ENCODE data around the gene ADGRB2.

DNA sequence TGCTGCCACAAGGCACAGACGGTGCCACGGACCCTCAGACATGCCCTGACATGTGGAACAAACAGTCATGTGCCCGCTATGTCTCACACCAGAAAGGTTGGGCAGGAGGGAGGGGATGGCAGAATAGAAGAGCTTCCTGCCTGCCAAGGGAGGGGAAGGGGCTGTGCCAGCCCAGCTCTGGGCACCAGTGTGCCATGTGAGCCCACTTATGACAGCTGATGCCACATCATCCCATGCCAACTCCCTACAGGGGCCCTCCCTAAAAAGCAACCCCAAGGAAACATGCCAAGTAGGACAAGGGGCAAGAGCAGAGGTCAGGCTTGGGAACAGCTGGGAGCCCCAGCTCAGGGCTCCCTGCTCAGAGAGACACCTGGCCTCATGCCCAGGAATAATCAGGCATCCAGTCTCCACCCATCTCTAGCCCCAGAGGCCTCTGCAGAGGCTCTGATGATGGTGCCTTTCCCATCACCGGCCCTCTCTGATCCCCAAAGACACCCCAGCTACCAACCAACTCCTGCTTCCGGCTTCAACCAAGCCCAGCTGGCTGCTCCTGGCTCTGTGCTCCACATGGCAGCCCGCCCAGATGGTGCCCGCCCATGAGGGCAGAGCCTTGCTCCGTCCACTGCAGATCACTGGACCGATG lies 10.3 kb downstream of the ADGRB2 start:
- TF ChIP-seq, protein P1, sequence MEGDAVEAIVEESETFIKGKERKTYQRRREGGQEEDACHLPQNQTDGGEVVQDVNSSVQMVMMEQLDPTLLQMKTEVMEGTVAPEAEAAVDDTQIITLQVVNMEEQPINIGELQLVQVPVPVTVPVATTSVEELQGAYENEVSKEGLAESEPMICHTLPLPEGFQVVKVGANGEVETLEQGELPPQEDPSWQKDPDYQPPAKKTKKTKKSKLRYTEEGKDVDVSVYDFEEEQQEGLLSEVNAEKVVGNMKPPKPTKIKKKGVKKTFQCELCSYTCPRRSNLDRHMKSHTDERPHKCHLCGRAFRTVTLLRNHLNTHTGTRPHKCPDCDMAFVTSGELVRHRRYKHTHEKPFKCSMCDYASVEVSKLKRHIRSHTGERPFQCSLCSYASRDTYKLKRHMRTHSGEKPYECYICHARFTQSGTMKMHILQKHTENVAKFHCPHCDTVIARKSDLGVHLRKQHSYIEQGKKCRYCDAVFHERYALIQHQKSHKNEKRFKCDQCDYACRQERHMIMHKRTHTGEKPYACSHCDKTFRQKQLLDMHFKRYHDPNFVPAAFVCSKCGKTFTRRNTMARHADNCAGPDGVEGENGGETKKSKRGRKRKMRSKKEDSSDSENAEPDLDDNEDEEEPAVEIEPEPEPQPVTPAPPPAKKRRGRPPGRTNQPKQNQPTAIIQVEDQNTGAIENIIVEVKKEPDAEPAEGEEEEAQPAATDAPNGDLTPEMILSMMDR (IDR thresholded peaks at IDR 0.05) = no peak
- TF ChIP-seq POLR2A (IDR thresholded peaks at IDR 0.05) = no peak
